ENCODE data around the gene CALN1. TPM values are rescaled to one million over a fixed set of nuclear protein-coding genes. Genes with fewer than 3 reads are reported as not detected.

CALN1 gene
- total and polyA plus RNA-seq, 7 donors: under 0.01 TPM; not detected in 5

GRCh38 chr7:72021716-72022115 lies 390.4 kb downstream of the CALN1 start:
- WGBS, 2 donors: 78 to 89% methylated on average over 3 of the region's 3 CpGs
- Histone ChIP-seq H3K27ac (no peak overlapping the region), H3K4me1 (no peaks in the 10 kb centered on the region), H3K4me3 (no peak overlapping the region), H3K27me3 (no peaks in the 10 kb centered on the region), H3K9me3 (peaks cover 0 to 6% (median 0%) of the 10 kb centered on the region in 4 donors), H3K36me3 (no peaks in the 10 kb centered on the region)
- TF ChIP-seq EP300 (IDR thresholded peaks at IDR 0.05) (no peak), POLR2A (IDR thresholded peaks at IDR 0.05) (no peak)
- DNase-seq: no peak
- intact Hi-C loops (cut with DNase I): no loop called here

GRCh38 chr7:72020311-72020710 lies 391.8 kb downstream of the CALN1 start:
- Histone ChIP-seq H3K27ac (no peak overlapping the region), H3K27me3 (no peaks in the 10 kb centered on the region), H3K4me3 (no peak overlapping the region), H3K4me1 (no peaks in the 10 kb centered on the region), H3K9me3 (peaks cover 0 to 6% (median 0%) of the 10 kb centered on the region in 4 donors), H3K36me3 (no peaks in the 10 kb centered on the region)
- no peak for DNase-seq
- intact Hi-C loops (cut with DNase I): no loop called here
- WGBS, 2 donors: 45 to 47% methylated on average over 3 of the region's 3 CpGs
- TF ChIP-seq CTCF (IDR thresholded peaks at IDR 0.05): no peak
- no peak for TF ChIP-seq POLR2A (IDR thresholded peaks at IDR 0.05)
- no peak for TF ChIP-seq EP300 (IDR thresholded peaks at IDR 0.05)
- TF ChIP-seq POLR2AphosphoS5 (IDR thresholded peaks at IDR 0.05): no peak

GRCh38 chr7:72019436-72019835 lies 392.7 kb downstream of the CALN1 start:
- DNase-seq: no peak
- Histone ChIP-seq H3K27me3 (no peaks in the 10 kb centered on the region), H3K9me3 (peaks cover 0 to 6% (median 0%) of the 10 kb centered on the region in 4 donors), H3K4me3 (no peak overlapping the region), H3K4me1 (no peaks in the 10 kb centered on the region), H3K36me3 (no peaks in the 10 kb centered on the region), H3K27ac (no peak overlapping the region)
- 95 to 96% methylated on average over 2 of the region's 2 CpGs for WGBS, 2 donors
- intact Hi-C loops (cut with DNase I): no loop called here
- TF ChIP-seq EP300 (IDR thresholded peaks at IDR 0.05): no peak
- no peak for TF ChIP-seq POLR2A (IDR thresholded peaks at IDR 0.05)
- TF ChIP-seq CTCF (IDR thresholded peaks at IDR 0.05): no peak
- TF ChIP-seq POLR2AphosphoS5 (IDR thresholded peaks at IDR 0.05): no peak

- no peak for DNase-seq
Measured at GRCh38 chr7:72017756-72018155, 394.4 kb downstream of the CALN1 start.

GRCh38 chr7:72016574-72016973 lies 395.6 kb downstream of the CALN1 start:
- Histone ChIP-seq H3K27me3 (no peaks in the 10 kb centered on the region), H3K36me3 (no peaks in the 10 kb centered on the region), H3K9me3 (peaks cover 0 to 6% (median 0%) of the 10 kb centered on the region in 4 donors), H3K27ac (no peak overlapping the region), H3K4me3 (no peak overlapping the region), H3K4me1 (no peaks in the 10 kb centered on the region)
- 71 to 84% methylated on average over 3 of the region's 3 CpGs for WGBS, 2 donors
- no peak for DNase-seq
- TF ChIP-seq EP300 (IDR thresholded peaks at IDR 0.05): no peak
- no peak for TF ChIP-seq POLR2A (IDR thresholded peaks at IDR 0.05)
- no peak for TF ChIP-seq POLR2AphosphoS5 (IDR thresholded peaks at IDR 0.05)
- TF ChIP-seq CTCF (IDR thresholded peaks at IDR 0.05): no peak
- intact Hi-C loops (cut with DNase I): no loop called here

More at GRCh38 chr7:72017756-72018155, 394.4 kb downstream of the CALN1 start:
- no peak for TF ChIP-seq CTCF (IDR thresholded peaks at IDR 0.05)
- TF ChIP-seq EP300 (IDR thresholded peaks at IDR 0.05): no peak
- no peak for TF ChIP-seq POLR2AphosphoS5 (IDR thresholded peaks at IDR 0.05)
- TF ChIP-seq POLR2A (IDR thresholded peaks at IDR 0.05): no peak
- Histone ChIP-seq H3K27me3 (no peaks in the 10 kb centered on the region), H3K4me1 (no peaks in the 10 kb centered on the region), H3K9me3 (peaks cover 0 to 6% (median 0%) of the 10 kb centered on the region in 4 donors), H3K4me3 (no peak overlapping the region), H3K36me3 (no peaks in the 10 kb centered on the region), H3K27ac (no peak overlapping the region)
- WGBS, 2 donors: 92% methylated on average over 6 of the region's 6 CpGs
- intact Hi-C loops (cut with DNase I): no loop called here
